NCI-H2196 (cell line): ENCODE measurements around the gene SLC17A4.

Source experiments
- DNase-seq: peaks from one replicate; lab custom pipeline; 2025; ENCODE audit not compliant: unreplicated experiment; lab: John Stamatoyannopoulos, UW

SLC17A4 gene

DNA sequence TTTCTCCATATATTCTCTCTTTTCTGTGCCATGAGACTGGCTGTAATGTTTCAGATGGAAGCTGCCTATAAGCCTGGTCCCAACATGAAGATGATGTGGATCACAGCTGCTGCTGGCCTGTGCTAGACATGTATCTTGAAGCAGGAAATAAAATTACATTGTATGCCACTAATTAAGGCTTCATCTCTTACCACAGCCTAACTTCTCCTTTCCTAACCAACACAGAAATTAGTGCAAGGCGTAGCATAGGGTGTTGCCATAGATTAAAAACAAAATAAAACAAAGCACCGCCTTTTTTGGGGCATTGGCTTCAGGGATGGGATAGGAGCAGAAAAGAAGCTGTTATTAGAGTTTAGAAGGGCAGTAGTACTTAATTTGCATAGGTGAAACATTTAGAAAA, 4.7 kb upstream of the SLC17A4 start:
- DNase-seq, result no peak

DNA sequence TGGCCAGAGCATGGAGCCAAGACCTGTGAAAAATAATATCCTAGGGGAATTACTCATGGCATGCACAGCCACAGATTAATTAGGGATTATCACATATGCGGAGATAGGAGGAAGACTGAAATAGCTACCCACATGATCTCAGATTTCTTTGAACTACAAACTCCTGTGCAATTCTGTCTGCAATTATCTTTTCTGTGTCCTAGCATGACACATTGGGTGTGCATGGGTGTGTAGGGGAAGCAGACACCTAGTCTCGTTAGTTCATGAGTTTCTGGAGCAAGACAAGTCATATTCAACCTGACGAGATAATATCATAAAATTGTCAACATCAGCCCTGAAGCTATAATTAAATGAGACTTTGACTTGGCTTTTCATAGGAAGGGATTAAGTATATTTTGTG, 3.6 kb upstream of the SLC17A4 start:
- no peak for DNase-seq

DNA sequence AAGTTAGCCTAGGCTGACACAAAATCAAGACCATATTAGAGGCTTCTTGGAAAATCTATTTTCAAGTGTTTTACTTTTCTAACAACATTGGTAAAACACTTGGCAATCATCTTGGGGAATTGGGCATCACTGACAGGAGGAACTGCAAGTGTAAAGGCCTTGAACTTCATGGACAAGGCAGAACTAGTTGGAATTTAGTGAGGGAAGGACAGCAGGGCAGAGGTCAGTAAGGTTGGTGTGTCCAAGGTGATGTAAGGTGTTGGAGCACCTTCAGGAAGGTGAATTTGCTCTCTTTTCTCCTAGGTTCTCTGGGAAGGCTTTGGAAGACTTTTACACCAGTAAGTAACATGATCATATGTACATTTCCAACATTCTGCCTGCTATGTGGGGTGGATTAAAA, 1.5 kb upstream of the SLC17A4 start:
- DNase-seq, result no peak

DNA sequence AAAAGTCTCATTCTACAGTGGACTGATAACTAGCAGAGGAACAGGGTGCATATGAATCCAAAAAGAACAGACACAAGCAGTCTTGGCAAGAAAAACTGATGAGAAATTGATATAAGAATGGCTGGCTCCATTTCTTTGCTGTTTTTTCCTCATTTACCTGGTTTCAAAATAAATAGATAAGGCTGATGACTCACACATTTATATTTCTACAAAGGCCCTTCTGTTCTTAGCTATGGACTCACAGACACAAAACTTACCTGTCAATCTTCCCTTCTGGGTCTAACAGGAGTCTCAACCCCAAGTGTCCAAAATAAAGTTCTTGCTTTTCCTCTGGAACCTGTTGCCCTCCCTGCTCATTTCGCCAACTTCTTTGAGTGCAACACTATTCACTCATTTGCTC, 941 bp downstream of the SLC17A4 start:
- no peak for DNase-seq

DNA sequence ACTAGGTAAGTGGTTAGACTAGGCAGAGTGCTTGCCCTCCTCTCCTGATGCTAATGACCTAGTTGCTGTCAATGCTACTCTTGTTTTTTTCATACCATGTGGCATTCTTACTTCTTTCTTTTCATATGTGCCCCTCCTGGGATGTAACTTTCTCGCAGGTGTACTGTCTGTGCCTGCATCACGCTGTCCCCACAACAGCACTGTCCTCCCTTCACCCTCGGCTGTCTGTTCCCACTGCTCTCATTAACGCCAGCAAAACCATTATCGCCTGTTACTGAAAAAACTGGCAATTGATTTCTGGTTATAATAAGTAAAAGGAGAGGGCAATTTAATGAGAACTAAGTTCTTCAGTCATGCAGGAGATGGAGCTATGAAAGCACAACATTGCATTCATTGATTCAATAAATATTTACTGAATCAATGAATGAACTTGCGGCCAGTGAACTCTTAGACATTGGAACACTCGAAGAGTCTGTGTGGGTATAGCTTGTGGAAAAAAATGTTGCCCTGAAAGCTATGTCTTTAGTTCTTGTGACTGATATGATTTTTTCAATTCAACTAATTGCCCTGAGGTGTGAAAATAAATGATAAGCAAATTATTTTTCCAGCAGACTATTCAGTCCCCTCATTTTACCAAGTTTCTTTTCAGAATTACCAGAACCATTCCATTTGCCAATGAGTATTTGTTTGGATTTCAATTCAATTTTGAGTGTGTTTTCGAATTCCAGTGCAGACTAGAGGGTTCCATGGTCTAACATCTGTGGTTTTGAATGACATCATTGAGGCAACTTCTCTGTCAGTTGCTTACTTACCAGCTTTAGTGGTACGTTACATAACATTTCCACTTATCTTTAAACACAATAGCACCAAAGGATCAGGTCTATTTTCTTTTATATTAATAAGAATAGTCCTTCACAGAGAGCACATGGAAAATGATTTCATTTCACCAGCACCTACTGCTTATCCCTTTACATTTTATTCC, 2.1 kb downstream of the SLC17A4 start:
- no peak for DNase-seq

DNA sequence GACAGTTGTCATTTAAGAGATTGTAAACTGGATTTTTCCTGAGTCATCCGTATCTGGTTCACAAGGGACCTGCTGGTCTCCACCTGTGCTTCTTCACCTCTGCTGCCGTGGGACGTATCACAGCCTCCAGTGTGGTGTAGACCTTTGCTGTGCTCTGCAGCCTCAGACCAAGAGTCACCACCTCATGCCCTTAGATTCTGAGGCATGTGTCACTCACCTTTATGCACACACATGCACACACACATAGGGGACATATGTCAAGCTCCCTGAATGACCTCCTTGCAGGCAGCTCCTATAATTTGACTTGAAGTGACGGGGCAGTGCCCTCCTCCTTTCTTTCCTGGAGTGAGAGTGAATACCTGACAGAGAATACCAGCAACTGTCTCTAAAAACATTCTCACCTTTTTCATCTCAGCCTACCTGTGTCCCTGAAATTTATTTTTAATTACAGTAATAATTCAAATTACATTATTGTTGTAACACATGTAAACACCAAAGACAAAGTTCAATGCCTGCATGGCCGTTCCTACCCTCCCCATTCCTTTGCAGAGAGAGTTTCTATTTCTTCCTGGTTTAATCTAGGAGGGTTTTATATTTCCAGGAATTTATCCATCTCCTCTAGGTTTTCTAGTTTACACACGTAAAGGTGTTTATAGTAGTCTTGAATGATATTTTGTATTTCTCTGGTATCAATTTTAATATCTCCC, 3.5 kb downstream of the SLC17A4 start:
- DNase-seq, result no peak

DNA sequence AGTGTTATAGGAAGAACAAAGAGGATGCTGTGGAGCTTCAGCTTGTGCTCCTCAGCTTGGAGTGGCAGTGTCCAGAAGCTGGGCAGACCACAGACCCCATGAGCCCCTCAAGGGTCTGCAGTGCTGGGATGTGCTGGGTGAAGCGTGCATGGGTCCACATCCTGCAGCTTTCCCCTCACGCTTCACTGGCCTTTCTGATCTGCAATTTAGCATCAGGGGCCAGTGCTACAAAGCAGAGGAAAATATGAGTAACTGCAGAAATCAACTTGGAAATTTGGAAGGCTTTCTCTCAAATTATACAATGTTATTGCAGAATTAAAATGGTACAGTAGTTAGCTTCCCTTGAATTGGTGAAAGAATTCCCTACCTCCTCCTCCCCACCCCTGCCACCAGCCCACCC, 10.1 kb downstream of the SLC17A4 start:
- no peak for DNase-seq

DNA sequence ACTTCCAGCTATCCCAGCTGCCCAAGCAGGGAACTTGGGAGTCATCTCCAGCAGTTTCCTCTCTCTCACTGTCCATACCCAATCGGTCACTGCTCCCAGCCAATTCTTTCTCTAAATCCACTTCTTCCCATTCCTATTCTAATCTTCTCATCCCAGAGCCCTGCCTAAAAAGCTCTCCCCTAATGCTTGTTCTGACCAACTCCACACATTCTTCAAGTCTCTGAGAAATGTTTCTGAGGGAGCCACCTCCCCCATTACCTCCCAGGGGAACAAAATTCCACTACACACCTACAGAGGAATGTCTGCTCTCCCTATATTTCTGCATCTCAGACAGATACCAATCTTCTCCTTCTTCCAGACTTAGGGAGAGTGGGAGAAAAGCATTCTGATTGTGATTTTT, 14.0 kb downstream of the SLC17A4 start:
- no peak for DNase-seq

DNA sequence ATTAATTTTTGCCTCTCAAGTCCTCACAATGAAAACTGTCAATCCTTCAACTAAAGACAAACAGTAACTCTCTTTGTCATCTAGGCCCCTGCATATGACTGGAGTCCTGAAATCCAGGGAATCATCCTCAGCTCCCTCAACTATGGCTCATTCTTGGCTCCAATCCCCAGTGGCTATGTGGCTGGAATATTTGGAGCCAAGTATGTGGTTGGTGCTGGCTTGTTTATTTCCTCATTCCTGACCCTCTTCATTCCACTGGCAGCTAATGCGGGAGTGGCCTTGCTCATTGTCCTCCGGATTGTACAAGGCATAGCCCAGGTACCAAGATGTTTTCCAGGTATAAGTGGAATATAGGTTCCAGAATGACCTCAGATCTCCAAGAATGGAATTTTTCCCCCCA, 15.4 kb downstream of the SLC17A4 start:
- DNase-seq, result peak; percentile 9

DNA sequence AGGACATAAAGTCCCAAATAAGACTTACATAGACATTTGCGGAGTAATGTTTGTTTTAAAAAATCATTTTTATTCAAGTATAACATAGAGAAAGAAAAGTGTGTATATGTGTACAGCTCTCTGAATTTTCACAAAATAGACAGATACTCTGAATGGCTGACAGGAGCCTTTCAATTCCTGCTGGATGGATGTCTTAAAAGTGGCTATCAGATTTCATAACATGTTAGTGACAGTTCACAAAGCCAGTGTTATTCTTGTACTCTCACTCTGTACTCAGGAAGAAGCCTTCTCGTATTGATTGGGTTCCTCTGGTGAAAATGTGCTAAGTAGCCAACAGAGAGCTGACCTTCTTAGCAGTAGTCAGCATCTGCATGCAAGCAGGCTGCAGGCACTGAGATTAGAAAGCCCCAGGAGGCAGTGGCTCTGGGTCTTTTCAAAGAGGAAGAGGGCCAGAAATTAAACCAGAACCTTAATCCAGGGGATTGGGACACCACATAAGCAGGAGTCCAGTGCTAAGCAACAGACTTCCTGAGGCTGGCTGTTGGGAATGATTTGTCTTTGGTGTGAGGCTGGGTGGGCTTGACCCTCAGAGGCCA, 19.7 kb downstream of the SLC17A4 start:
- no peak for DNase-seq

DNA sequence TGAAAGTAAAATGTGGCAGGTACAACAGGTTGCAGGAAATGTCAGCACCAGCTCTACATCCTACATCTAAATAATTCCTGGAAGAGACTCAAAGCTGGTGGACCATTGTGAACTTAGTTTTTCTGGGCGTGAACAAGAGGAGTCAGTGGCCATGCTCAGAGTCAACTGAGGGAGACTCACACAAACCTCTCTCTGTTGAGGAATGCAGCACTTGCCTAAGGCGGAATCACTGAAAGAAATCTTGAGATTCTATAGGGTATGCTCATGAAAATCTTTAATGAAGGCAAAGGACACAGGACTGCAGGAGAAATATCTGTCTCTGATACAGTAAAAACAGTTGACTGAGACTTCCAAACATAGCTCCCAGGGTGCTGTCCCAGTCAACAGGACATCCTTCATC, 22.5 kb downstream of the SLC17A4 start:
- no peak for DNase-seq

DNA sequence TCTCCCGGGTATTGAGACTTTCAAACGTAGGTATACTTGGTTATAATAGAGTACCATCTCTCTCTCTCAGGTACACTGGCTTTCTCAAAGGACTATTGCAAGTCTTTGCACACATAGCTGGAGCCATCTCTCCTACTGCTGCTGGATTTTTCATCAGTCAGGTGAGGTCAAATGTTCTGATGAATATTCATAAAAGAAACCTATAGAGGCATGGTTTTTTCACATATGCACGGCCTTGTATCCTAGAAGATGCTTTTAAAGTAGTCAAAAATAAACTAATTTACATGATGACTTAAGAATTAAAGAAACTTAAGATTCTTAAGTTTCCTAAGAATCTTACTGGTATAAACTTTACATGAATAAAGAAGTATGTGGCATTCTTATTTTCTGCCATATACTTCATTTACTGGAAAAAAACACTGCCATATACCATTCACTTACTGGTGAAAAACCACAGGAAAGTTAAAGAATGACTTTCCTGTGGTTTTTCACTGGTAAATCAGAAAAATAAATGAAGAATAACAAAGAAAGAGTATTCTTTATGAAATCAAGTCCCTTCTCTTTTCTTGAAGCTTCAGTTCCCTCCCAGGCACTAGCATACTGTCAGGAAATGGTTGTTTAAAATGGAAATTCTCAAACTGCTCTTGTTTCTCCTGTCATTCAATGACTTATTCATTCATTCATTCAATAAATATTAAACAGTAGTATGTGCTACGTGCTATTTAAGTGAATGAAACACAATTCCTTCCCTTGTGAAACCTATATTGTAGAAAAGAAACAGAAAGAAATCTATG, 23.5 kb downstream of the SLC17A4 start:
- no peak for DNase-seq

DNA sequence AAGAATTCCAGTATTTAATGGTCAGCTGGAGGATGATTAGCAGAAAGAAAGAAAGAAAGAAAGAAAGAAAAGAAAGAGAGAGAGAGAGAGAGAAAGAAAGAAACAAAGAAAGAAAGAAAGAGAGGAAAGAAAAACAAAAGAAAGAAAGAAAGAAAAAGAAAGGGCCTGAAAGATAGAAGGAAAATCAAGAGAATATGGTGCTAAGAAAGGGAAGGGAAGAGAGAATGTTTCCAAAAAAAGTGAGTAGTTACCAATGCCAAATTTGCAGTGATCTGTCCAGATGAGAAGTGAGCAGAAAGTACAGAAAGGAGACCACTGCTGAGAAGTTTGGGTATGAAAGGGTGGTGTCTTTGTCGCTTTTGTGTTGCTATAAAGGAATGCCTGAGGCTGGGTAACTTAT, 26.6 kb downstream of the SLC17A4 start:
- DNase-seq, result no peak

DNA sequence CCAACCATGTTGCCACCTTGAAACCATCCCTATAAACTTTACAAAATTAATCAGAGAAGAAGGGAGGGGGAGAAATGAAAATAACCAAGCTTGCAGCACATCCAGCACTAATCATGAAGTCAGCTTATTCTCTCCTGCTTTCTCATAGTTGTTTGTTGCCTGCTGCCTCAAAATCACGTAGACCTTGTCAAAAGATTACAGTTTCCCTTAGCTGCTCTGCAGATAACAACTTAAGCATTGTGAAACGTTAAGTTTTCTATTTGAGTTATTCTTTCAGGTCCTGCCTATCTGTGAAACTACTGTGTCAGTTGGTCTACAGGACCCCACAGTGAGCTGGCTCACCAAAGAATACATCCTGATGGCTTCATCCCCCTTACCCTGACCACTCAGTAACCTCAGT, 32.9 kb downstream of the SLC17A4 start:
- no peak for DNase-seq

DNA sequence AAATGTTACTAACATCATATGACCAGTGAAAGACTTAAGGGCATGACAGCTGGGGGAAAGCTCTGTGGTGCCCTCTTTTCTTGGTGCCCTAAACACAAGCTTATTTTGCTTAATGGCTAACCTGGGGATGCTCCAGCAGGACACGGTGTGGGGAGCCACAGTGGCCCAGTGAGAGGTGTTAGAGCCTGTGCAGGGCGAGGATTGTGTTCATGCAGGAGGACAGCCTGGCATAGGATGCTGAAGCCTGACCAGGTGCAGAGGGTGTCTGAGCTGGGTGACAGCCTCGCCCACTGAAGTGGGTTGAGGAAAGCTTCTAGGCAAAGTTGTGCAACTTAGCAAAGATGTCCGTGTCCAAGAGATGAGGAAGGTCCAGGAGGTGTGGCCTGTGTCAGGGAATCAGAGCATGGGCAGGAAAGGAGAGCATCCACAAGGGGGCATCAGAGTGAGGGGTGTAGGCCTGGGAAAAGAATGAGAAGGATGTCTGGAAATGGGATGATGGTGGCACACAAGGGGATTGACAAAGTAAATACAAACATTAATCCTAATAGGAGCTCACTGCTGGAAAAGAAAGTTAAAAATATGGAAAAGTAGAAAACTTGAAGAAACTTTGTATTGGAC, 33.9 kb downstream of the SLC17A4 start:
- no peak for DNase-seq

DNA sequence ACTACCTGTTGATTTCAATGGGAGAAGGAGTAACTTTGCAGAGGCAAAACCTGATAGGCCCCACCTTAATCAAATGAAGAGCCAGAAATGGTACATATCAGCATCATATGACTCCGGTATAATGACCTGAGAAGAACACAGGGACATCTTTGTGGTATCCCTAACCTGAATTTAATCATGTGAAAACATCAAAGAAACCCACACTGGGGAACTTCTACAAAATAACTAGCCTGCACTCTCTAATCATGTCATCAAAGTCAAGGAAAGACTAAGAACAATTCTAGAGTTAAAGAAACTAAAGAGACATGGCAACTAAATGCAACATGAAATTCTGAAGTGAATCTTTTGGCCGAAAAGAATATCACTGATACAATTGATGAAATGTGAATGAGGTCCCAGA, 34.9 kb downstream of the SLC17A4 start:
- no peak for DNase-seq

DNA sequence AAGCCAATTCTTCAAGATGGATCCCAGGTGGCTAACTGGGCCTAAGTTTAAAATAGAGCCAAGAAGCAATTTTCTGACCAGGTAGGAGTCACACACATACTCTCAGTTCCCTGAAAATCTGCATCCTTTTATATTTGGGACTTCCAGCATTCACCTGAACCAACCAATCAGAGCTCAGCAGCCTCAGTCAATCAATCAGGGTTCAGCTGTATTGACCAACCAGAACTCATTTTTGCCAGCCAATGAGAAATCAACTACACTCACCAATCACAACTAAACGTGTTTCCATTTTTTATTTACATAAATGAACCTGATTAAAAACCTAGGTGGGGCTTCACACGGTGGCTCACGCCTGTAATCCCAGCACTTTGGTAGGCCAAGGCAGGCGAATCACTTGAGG, 37.5 kb downstream of the SLC17A4 start:
- no peak for DNase-seq

DNA sequence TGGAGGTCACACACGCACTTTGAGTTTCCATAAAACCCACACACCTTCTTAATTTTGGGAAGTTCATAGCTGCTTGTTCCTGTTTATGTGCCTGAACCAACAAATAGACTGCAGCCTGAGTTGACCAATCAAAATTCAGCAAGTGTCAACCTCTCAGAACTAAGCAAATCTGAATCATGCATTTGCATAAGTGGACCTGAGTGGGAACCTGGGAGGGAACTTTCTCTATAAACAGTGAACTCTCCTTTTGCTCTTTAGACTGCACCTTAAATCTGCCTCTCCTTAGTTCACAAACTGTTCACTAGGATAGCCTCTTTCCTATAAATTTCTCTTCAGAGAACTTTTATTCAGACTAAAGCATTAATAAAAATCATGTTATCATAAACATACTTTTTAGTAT, 39.4 kb downstream of the SLC17A4 start:
- DNase-seq, result no peak

DNA sequence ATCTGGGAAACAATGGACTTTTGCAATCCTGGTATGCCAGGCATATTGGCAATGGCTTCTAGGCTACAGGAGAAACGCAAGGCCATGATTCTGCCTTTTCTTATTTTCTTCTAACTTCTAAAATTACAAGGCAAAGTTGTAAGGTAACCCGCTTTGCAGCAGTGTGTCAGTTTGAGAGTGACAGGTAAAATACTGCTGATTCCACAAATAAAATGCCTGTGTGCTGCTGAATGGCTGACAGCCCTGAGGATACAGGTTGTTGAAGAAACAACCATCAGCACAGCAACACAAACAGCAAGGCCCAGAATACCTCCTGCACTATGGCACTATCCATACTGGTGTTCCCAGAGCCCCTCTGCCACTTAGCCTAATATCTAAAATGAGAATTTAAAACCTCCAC, 40.2 kb downstream of the SLC17A4 start:
- DNase-seq, result no peak

DNA sequence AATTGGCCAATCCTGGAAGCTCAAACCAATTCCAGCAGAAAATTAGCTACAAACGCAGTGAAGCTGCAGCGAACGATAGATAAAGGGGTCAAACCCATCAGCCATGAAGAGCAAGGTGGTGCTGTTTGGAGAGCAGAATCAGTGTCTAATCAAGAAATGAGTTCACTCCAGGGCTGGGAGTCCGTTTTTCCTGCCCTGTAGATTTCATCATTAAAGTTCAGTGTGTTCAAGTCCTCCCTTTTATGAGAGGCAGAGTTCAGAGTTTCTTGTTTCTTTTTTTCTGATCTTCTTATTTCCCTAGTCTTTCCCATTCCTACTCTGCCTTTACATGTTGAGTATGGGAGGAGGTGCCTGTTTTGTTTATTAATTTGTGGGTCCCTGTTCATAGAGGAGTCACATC, 46.9 kb downstream of the SLC17A4 start:
- DNase-seq, result no peak

DNA sequence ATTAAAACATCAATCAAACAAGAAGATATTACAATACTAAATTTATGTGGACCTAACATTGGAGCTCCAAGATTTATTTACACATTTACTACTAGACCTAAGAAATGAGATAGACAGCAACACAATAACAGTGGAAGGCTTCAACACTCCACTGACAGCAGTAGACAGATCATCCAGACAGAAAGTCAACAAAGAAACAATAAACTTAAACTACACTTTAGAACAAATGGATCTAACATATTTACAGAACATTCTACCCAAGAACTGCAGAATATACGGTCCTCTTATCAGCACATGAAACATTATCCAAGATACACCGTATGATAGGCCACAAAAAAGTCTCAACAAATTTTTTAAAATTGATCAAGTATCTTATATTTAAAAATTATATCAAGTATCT, 50.3 kb downstream of the SLC17A4 start:
- no peak for DNase-seq
